H9 (cell line): ENCODE data around the gene DGKD. TPM values are rescaled to one million over a fixed set of nuclear protein-coding genes. Genes with fewer than 3 reads are reported as not detected.
A peak's percentile ranks its signal among the peaks of the same experiment; 100 is the strongest.

Experiments
- DNase-seq: peaks from one replicate; pipeline ENCODE4 v3.0.0-alpha.2; 2017
- H2AFZ ChIP-seq: one replicate; pipeline ENCODE4 v1.6.1; 2013; ENCODE audit warnings: mild to moderate bottlenecking, low read length, control low read depth, moderate library complexity
- H2AK5ac ChIP-seq: 2 replicates; pipeline ENCODE4 v1.6.1; 2013; ENCODE audit warnings: low read length, control low read depth, mixed read lengths; ENCODE audit not compliant: insufficient read length
- H2BK120ac ChIP-seq: one replicate; pipeline ENCODE4 v1.6.1; 2013; ENCODE audit warnings: low read depth, mild to moderate bottlenecking, low read length, control low read depth, inconsistent platforms; ENCODE audit not compliant: poor library complexity, severe bottlenecking
- H2BK12ac ChIP-seq: 2 replicates; pipeline ENCODE4 v1.6.1; 2013; ENCODE audit warnings: low read length, control low read depth, mixed read lengths, low read depth; ENCODE audit not compliant: insufficient read length
- H2BK15ac ChIP-seq: 2 replicates; pipeline ENCODE4 v1.6.1; 2013; ENCODE audit warnings: low read depth, low read length, control low read depth
- H2BK20ac ChIP-seq: one replicate; pipeline ENCODE4 v1.6.1; 2013; ENCODE audit warnings: low read depth, mild to moderate bottlenecking, low read length, control low read depth, inconsistent platforms; ENCODE audit not compliant: poor library complexity, severe bottlenecking
- H2BK5ac ChIP-seq: 2 replicates; pipeline ENCODE4 v1.6.1; 2013; ENCODE audit warnings: low read length, control low read depth, mixed read lengths; ENCODE audit not compliant: insufficient read length
- H3K14ac ChIP-seq: 2 replicates; pipeline ENCODE4 v1.6.1; 2013; ENCODE audit warnings: low read length, control low read depth; ENCODE audit not compliant: insufficient read depth
- H3K18ac ChIP-seq: 2 replicates; pipeline ENCODE4 v1.6.1; 2013; ENCODE audit warnings: low read depth, mild to moderate bottlenecking, mixed read lengths, low read length, control low read depth; ENCODE audit not compliant: insufficient read length
- H3K23ac ChIP-seq: 2 replicates; pipeline ENCODE4 v1.6.1; 2013; ENCODE audit warnings: low read length, control low read depth, mixed read lengths, low read depth; ENCODE audit not compliant: insufficient read length
- H3K23me2 ChIP-seq: 2 replicates; pipeline ENCODE4 v1.6.1; 2013; ENCODE audit warnings: low read depth, mild to moderate bottlenecking, mixed read lengths, low read length, control low read depth; ENCODE audit not compliant: insufficient read length, poor library complexity, severe bottlenecking
- H3K27ac ChIP-seq: 2 replicates; pipeline ENCODE4 v1.5.1; 2013; ENCODE audit warnings: low read length, control low read depth, mixed read lengths, low read depth; ENCODE audit not compliant: insufficient read length
- H3K27me3 ChIP-seq: 2 replicates; pipeline ENCODE4 v1.6.1; 2013; ENCODE audit warnings: low read length, control low read depth, inconsistent platforms; ENCODE audit not compliant: insufficient read depth
- H3K4ac ChIP-seq: 2 replicates; pipeline ENCODE4 v1.6.1; 2013; ENCODE audit warnings: low read depth, mild to moderate bottlenecking, control low read depth, inconsistent platforms, low read length, moderate library complexity
- H3K4me1 ChIP-seq: 2 replicates; pipeline ENCODE4 v1.6.1; 2013; ENCODE audit warnings: low read length, control low read depth, inconsistent platforms; ENCODE audit not compliant: insufficient read depth
- H3K4me2 ChIP-seq: 2 replicates; pipeline ENCODE4 v1.6.1; 2013; ENCODE audit warnings: low read length, control low read depth, mixed read lengths; ENCODE audit not compliant: insufficient read length, insufficient read depth
- H3K56ac ChIP-seq: 2 replicates; pipeline ENCODE4 v1.6.1; 2013; ENCODE audit warnings: low read depth, mild to moderate bottlenecking, mixed read lengths, low read length, control low read depth; ENCODE audit not compliant: insufficient read length
- H3K79me1 ChIP-seq: 2 replicates; pipeline ENCODE4 v1.6.1; 2013; ENCODE audit warnings: low read depth, mild to moderate bottlenecking, moderate library complexity, low read length, control low read depth, inconsistent platforms; ENCODE audit not compliant: insufficient read depth, poor library complexity, severe bottlenecking
- H3K79me2 ChIP-seq: 2 replicates; pipeline ENCODE4 v1.6.1; 2013; ENCODE audit warnings: low read length, control low read depth, inconsistent platforms; ENCODE audit not compliant: insufficient read depth
- H3K9ac ChIP-seq: 2 replicates; pipeline ENCODE4 v1.6.1; 2013; ENCODE audit warnings: low read length, control low read depth, mixed read lengths; ENCODE audit not compliant: insufficient read length; ENCODE audit errors: extremely low read depth
- H3K9me3 ChIP-seq: one replicate; pipeline ENCODE4 v1.6.1; 2013; ENCODE audit warnings: low read depth, low read length, inconsistent platforms; ENCODE audit not compliant: control insufficient read depth
- H3T11ph ChIP-seq: one replicate; pipeline ENCODE4 v1.6.1; 2013; ENCODE audit warnings: mild to moderate bottlenecking, low read length, control low read depth, inconsistent platforms
- H4K20me1 ChIP-seq: one replicate; pipeline ENCODE4 v1.6.1; 2013; ENCODE audit not compliant: control insufficient read depth, insufficient read length, insufficient read depth
- H4K5ac ChIP-seq: 2 replicates; pipeline ENCODE4 v1.6.1; 2013; ENCODE audit warnings: low read depth, mild to moderate bottlenecking, mixed read lengths, low read length, control low read depth; ENCODE audit not compliant: insufficient read length
- H4K8ac ChIP-seq: replicated peaks from 2 replicates; pipeline ENCODE4 v1.6.1; 2013; ENCODE audit warnings: low read length, control low read depth, mixed read lengths, low read depth; ENCODE audit not compliant: insufficient read length
- H4K91ac ChIP-seq: 2 replicates; pipeline ENCODE4 v1.6.1; 2013; ENCODE audit warnings: low read depth, mild to moderate bottlenecking, moderate library complexity, mixed read lengths, low read length, control low read depth; ENCODE audit not compliant: insufficient read length
- H3K27ac Mint-ChIP-seq, 3 experiments: 2 replicates in 2 of 3; 3 replicates in 1 of 3; pipeline ENCODE4 v1.8.0; 2020 to 2021; ENCODE audit warnings: mixed read lengths in 3 of 3, mild to moderate bottlenecking in 1 of 3, moderate library complexity in 1 of 3
- H3K27me3 Mint-ChIP-seq: 2 replicates; pipeline ENCODE4 v1.8.0; 2021; ENCODE audit warnings: low read depth, mild to moderate bottlenecking, moderate library complexity, mixed read lengths
- H3K36me3 Mint-ChIP-seq, 3 experiments: 2 replicates in 2 of 3; 3 replicates in 1 of 3; pipeline ENCODE4 v1.8.0; 2020 to 2021; ENCODE audit warnings: low read depth in 3 of 3, mixed read lengths in 3 of 3; ENCODE audit not compliant: insufficient read depth in 1 of 3
- H3K4me1 Mint-ChIP-seq, 2 experiments: 2 replicates each; pipeline ENCODE4 v1.8.0; 2020; ENCODE audit warnings: mixed read lengths in 2 of 2
- H3K4me3 Mint-ChIP-seq, 2 experiments: 2 replicates in 1 of 2; 3 replicates in 1 of 2; pipeline ENCODE4 v1.8.0; 2020 to 2021; ENCODE audit warnings: mild to moderate bottlenecking in 2 of 2, mixed read lengths in 2 of 2, moderate library complexity in 1 of 2
- H3K9me3 Mint-ChIP-seq, 2 experiments: 2 replicates in 1 of 2; 3 replicates in 1 of 2; pipeline ENCODE4 v1.8.0; 2020; ENCODE audit warnings: mild to moderate bottlenecking in 2 of 2, mixed read lengths in 2 of 2, moderate library complexity in 1 of 2
- CTCF ChIP-seq: fragments of 200-600 bp; sonication (generic); conservative IDR thresholded peaks from 3 replicates; pipeline ENCODE4 v1.8.0; 2021; ENCODE audit warnings: antibody characterized with exemption, mild to moderate bottlenecking
- WGBS: extraction: QIAGEN DNeasy Blood & Tissue Kit; methylation state at CpG from one replicate; pipeline ENCODE4 v1.1.7; 2013; ENCODE audit warnings: missing lambda C conversion rate, low lambda C conversion rate, mixed read lengths; ENCODE audit not compliant: insufficient read length; ENCODE audit errors: extremely low coverage; 5-methylcytosine and 5-hydroxymethylcytosine counted together
- total RNA-seq: library from RNA; stranded (reverse); gene quantifications from 2 replicates; pipeline ENCODE4 v1.2.1, GENCODE V29; 2021

DGKD gene
- total RNA-seq, 1 experiment from 2014 or later = 20.7 TPM

- no peak overlapping the region for H2AK5ac ChIP-seq
- H3K36me3 Mint-ChIP-seq = peaks cover 20 to 40% (median 33%) of the 10 kb centered on the region in 3 experiments; a peak in 6 of 7 replicates
- WGBS = no CpG with 5 or more reads among the region's 32 CpGs
These were observed 115.1 kb downstream of the DGKD start for GRCh38 chr2:233469261-233470010.

More at GRCh38 chr2:233469261-233470010, 115.1 kb downstream of the DGKD start:
- Mint-ChIP-seq H3K27me3 (no peaks in the 10 kb centered on the region; the same call in 1 of the 2 replicates), H3K27ac (peak overlapping the region in 1 of 3 experiments; percentile 44; a peak in 1 of 7 replicates), H3K4me1 (peaks cover 4% of the 10 kb centered on the region in 2 experiments), H3K4me3 (no peak overlapping the region), H3K9me3 (no peaks in the 10 kb centered on the region)
- H2BK5ac ChIP-seq = no peak overlapping the region
- H3K9me3 ChIP-seq = no peaks in the 10 kb centered on the region
- H4K8ac ChIP-seq = no peak overlapping the region
- no peaks in the 10 kb centered on the region for H3K79me1 ChIP-seq
- H3K4me1 ChIP-seq = no peaks in the 10 kb centered on the region
- H3K23me2 ChIP-seq = no peaks in the 10 kb centered on the region
- no peak overlapping the region for H4K5ac ChIP-seq
- no peak overlapping the region for H3K23ac ChIP-seq
- no peak overlapping the region for H2BK120ac ChIP-seq
- H2BK12ac ChIP-seq = no peak overlapping the region
- H4K20me1 ChIP-seq = peaks cover 2% of the 10 kb centered on the region
- no peaks in the 10 kb centered on the region for H3K79me2 ChIP-seq
- no peak overlapping the region for H3K18ac ChIP-seq
- H3K4me2 ChIP-seq = no peak overlapping the region
- H3K27ac ChIP-seq = no peak overlapping the region
- H3K56ac ChIP-seq = no peak overlapping the region
- no peak overlapping the region for H2BK15ac ChIP-seq
- TF ChIP-seq CTCF = no peak
- no peak overlapping the region for H4K91ac ChIP-seq
- H3K14ac ChIP-seq = no peak overlapping the region
- no peak overlapping the region for H2BK20ac ChIP-seq
- no peak overlapping the region for H3K4ac ChIP-seq
- H3K9ac ChIP-seq = no peak overlapping the region
- H3T11ph ChIP-seq = no peak overlapping the region
- H3K27me3 ChIP-seq = no peaks in the 10 kb centered on the region
- H2AFZ ChIP-seq = no peak overlapping the region
- DNase-seq = no peak
